ENCODE results near the gene PRKACA.

DNA sequence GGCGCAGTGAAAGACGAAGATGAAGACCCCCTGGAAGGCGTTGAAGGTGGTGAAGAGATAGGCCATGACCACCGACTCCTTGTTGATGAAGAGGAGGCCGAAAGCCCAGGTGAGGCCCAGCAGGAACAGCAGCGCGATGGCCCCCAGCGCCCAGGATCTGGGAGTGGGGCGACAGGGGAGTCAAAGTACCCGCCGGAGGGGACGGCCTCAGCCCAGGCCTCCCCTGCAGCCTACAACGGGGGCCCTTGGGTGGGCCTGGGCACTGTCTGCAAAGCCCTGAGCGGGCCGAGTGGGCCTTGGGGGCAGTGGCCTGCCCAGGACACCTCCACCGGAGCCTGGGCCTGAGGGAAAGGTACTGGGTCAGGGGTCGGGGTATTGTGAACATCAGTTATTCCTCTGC, 37.8 kb upstream of the PRKACA start:
- TF ChIP-seq ZNF510 (tag by site-specific recombination; IDR thresholded peaks at IDR 0.05; ENCODE audit: insufficient replicate concordance) (no peak), ZFP3 (tag by site-specific recombination; IDR thresholded peaks at IDR 0.05; ENCODE audit: low read depth) (no peak), ZNF362 (tag by site-specific recombination; IDR thresholded peaks at IDR 0.05) (no peak), CTCF (tag by site-specific recombination; IDR thresholded peaks at IDR 0.05) (no peak), ZBTB21 (tag by site-specific recombination; IDR thresholded peaks at IDR 0.05) (no peak), TRIM28 (IDR thresholded peaks at IDR 0.05; ENCODE audit: borderline replicate concordance, low read length) (no peak)
- TF ChIP-seq, protein P1, sequence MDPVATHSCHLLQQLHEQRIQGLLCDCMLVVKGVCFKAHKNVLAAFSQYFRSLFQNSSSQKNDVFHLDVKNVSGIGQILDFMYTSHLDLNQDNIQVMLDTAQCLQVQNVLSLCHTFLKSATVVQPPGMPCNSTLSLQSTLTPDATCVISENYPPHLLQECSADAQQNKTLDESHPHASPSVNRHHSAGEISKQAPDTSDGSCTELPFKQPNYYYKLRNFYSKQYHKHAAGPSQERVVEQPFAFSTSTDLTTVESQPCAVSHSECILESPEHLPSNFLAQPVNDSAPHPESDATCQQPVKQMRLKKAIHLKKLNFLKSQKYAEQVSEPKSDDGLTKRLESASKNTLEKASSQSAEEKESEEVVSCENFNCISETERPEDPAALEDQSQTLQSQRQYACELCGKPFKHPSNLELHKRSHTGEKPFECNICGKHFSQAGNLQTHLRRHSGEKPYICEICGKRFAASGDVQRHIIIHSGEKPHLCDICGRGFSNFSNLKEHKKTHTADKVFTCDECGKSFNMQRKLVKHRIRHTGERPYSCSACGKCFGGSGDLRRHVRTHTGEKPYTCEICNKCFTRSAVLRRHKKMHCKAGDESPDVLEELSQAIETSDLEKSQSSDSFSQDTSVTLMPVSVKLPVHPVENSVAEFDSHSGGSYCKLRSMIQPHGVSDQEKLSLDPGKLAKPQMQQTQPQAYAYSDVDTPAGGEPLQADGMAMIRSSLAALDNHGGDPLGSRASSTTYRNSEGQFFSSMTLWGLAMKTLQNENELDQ (tag by site-specific recombination; IDR thresholded peaks at IDR 0.05; ENCODE audit: low read depth) = no peak
- TF ChIP-seq, protein P2, sequence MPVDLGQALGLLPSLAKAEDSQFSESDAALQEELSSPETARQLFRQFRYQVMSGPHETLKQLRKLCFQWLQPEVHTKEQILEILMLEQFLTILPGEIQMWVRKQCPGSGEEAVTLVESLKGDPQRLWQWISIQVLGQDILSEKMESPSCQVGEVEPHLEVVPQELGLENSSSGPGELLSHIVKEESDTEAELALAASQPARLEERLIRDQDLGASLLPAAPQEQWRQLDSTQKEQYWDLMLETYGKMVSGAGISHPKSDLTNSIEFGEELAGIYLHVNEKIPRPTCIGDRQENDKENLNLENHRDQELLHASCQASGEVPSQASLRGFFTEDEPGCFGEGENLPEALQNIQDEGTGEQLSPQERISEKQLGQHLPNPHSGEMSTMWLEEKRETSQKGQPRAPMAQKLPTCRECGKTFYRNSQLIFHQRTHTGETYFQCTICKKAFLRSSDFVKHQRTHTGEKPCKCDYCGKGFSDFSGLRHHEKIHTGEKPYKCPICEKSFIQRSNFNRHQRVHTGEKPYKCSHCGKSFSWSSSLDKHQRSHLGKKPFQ (tag by site-specific recombination; IDR thresholded peaks at IDR 0.05) = no peak

Data from HEK293 (cell line).